Peyer's patch (tissue), 4 donors: ENCODE results near the gene PAPSS2. TPM values are rescaled to one million over a fixed set of nuclear protein-coding genes. Genes with fewer than 3 reads are reported as not detected.
A peak's percentile ranks its signal among the peaks of the same experiment; 100 is the strongest.
"Not testable (repeated sequence)": the region's sequence is repeated elsewhere in the genome, so short reads cannot be mapped to it uniquely, and the experiment has no call there.

ENCODE experiments used
- DNase-seq, 3 donors: peaks; one replicate each; pipeline ENCODE4 v3.0.0-alpha.2; 2017 to 2019
- H3K27ac ChIP-seq, 4 donors: fragments of 200-600 bp; sonication (generic); one replicate each; pipeline ENCODE4 v1.5.1; 2016 to 2019
- H3K27me3 ChIP-seq, 2 donors: fragments of 200-600 bp; sonication (generic); one replicate each; pipeline ENCODE4 v1.5.1; 2019
- H3K36me3 ChIP-seq, 3 donors: fragments of 200-600 bp; sonication (generic); one replicate each; pipeline ENCODE4 v1.5.1; 2016 to 2019
- H3K4me1 ChIP-seq, 4 donors: fragments of 200-600 bp; sonication (generic); one replicate each; pipeline ENCODE4 v1.5.1; 2016 to 2019
- H3K4me3 ChIP-seq, 4 donors: fragments of 200-600 bp; sonication (generic); 1 replicate in 3 of 4; 2 replicates in 1 of 4; pipeline ENCODE4 v1.5.1; 2016 to 2019; ENCODE audit warnings: mild to moderate bottlenecking in 1 of 4
- H3K9me3 ChIP-seq, 4 donors: fragments of 200-600 bp; sonication (generic); one replicate each; pipeline ENCODE4 v1.5.1; 2016 to 2019; ENCODE audit warnings: mild to moderate bottlenecking in 1 of 4
- CTCF ChIP-seq, 6 experiments: fragments of 450-650 bp in 4 of 6; fragments of 200-600 bp in 2 of 6; sonication (generic) in 1 of 6; IDR thresholded peaks; one replicate each; pipeline ENCODE4 v1.5.1; 2017 to 2019; ENCODE audit warnings: antibody characterized with exemption in 6 of 6, mild to moderate bottlenecking in 3 of 6, moderate library complexity in 1 of 6
- POLR2A ChIP-seq, 2 donors: fragments of 450-650 bp; IDR thresholded peaks; one replicate each; pipeline ENCODE4 v1.5.1; 2017; ENCODE audit warnings: antibody characterized with exemption in 2 of 2, mild to moderate bottlenecking in 2 of 2, moderate library complexity in 2 of 2
- total RNA-seq, 4 donors: library from RNA; depleted of rRNA; stranded (reverse); fragments of >200 nt; gene quantifications; one replicate each; pipeline ENCODE4 v1.1.0, GENCODE V29; 2016

Gene PAPSS2
- total RNA-seq, 4 donors from 2014 or later, result 28.1 to 166 (median 146) TPM

DNA sequence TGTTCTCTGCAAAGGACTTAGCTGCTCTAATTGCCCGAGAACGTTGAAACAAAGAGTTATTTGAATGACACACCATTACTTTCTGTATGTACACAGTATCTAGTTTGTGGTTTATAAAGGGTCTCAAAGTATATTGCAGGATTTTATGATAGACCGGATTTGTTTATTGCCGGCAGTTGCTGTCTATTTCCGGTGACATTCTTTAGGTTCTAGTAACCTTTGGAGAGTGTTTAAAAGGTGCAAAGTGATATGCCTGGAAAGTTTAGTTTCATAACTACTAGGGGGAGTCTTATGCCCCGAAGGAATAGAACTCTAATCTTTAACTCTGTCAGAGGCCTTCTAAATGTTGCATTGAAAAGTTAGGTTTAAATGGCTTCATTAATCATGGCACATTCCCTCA lies 63.8 kb downstream of the PAPSS2 start:
- H3K27me3 ChIP-seq, result no peaks in the 10 kb centered on the region
- H3K27ac ChIP-seq, result peak overlapping the region in 1 of 4 donors; percentile 25
- H3K9me3 ChIP-seq, result no peaks in the 10 kb centered on the region
- peaks cover 0 to 14% (median 0%) of the 10 kb centered on the region in 3 donors for H3K36me3 ChIP-seq
- H3K4me1 ChIP-seq, result no peaks in the 10 kb centered on the region
- TF ChIP-seq POLR2A (IDR thresholded peaks at IDR 0.05), result no peak
- no peak for TF ChIP-seq CTCF (IDR thresholded peaks at IDR 0.05)
- no peak for DNase-seq
- no peak overlapping the region for H3K4me3 ChIP-seq

GRCh38 chr10:87724789-87725188 lies 65.1 kb downstream of the PAPSS2 start:
- TF ChIP-seq POLR2A (IDR thresholded peaks at IDR 0.05) (no peak), CTCF (IDR thresholded peaks at IDR 0.05) (no peak)
- H3K9me3 ChIP-seq, result no peaks in the 10 kb centered on the region
- no peak for DNase-seq
- no peaks in the 10 kb centered on the region for H3K4me1 ChIP-seq
- H3K4me3 ChIP-seq, result no peak overlapping the region
- peaks cover 0 to 14% (median 0%) of the 10 kb centered on the region in 3 donors for H3K36me3 ChIP-seq
- H3K27me3 ChIP-seq, result no peaks in the 10 kb centered on the region
- no peak overlapping the region for H3K27ac ChIP-seq

- Histone ChIP-seq H3K27ac (no peak overlapping the region), H3K9me3 (no peaks in the 10 kb centered on the region), H3K4me3 (no peak overlapping the region), H3K4me1 (no peaks in the 10 kb centered on the region), H3K27me3 (no peaks in the 10 kb centered on the region), H3K36me3 (peaks cover 0 to 14% (median 0%) of the 10 kb centered on the region in 3 donors)
- DNase-seq, result no peak
- no peak for TF ChIP-seq CTCF (IDR thresholded peaks at IDR 0.05)
- TF ChIP-seq POLR2A (IDR thresholded peaks at IDR 0.05), result no peak
Observed at GRCh38 chr10:87729940-87730339, 70.3 kb downstream of the PAPSS2 start.

- Histone ChIP-seq H3K36me3 (no peaks in the 10 kb centered on the region), H3K9me3 (no peaks in the 10 kb centered on the region), H3K27ac (no peak overlapping the region), H3K4me1 (no peaks in the 10 kb centered on the region), H3K27me3 (no peaks in the 10 kb centered on the region), H3K4me3 (no peak overlapping the region)
- no peak for TF ChIP-seq POLR2A (IDR thresholded peaks at IDR 0.05)
- TF ChIP-seq CTCF (IDR thresholded peaks at IDR 0.05), result no peak
- DNase-seq, result no peak
Observed at GRCh38 chr10:87733081-87733480, 73.4 kb downstream of the PAPSS2 start.

DNA sequence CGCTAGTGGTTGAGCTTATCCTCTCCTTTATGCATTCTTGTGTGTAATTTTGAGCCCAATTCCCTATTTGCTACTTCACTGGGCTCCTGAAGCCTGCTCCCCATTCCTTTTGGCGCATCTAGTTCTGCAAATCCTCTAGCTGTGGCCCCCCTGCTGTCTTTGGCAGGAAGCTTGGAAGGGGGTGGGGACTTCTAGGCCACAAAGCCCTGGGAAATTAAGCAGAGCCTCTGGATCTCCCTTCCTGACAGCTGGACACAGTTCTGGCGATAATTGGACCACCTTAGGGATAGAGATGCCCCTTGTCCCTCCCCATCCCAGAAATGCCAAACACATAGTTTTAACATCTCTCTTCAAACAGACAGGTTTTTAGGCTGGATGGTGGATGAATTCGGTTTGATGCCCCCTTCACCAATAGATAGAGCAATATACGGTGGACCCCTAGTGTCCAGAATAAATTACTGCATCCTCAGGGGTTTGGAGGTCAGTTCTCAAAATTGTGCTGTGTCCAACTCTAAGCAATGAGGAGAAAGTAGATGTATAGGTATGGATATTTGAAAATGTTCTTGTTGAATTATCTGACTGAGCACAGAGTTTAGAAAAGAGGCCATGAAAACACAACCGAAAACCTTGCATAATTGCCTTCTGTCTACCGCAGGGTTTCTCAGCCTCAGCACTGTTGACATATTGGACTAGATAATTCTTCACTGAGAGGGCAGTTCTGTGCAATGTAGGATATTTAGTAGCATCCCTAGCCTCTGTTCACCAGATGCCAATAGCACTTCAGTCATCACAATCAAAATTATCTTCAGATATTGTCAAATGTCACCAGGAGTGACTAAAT lies 75.5 kb downstream of the PAPSS2 start:
- no peak for TF ChIP-seq POLR2A (IDR thresholded peaks at IDR 0.05)
- TF ChIP-seq CTCF (IDR thresholded peaks at IDR 0.05), result peak; percentile 31 to 77 (median 71)
- H3K27ac ChIP-seq, result no peak overlapping the region
- no peaks in the 10 kb centered on the region for H3K27me3 ChIP-seq
- no peaks in the 10 kb centered on the region for H3K36me3 ChIP-seq
- H3K4me1 ChIP-seq, result no peaks in the 10 kb centered on the region
- DNase-seq, result no peak
- no peaks in the 10 kb centered on the region for H3K9me3 ChIP-seq
- H3K4me3 ChIP-seq, result no peak overlapping the region

DNA sequence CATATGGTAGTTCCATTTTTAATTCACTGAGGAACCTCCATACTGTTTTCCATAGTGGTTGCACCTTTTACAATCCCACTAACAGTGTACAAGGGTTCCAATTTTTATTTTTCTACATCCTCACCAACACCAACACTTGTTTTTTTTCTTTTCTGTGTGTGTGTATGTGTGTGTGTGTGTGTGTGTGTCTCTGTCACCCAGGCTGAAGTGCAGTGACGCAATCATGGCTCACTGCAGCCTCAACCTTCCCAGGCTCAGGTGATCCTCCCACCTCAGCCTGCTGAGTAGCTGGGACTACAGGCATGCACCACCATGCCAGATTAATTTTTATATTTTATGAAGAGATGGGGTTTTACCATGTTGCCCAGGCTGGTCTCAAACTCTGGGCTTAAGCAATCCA lies 78.6 kb downstream of the PAPSS2 start:
- H3K27me3 ChIP-seq, H3K9me3 ChIP-seq, H3K36me3 ChIP-seq, H3K4me3 ChIP-seq, H3K27ac ChIP-seq, DNase-seq, H3K4me1 ChIP-seq: not testable (repeated sequence)
